WTC11 (cell line): ENCODE data around the gene NEK4.

Source experiments
- NR3C1 ChIP-seq: sonication (generic); formaldehyde crosslinking; conservative IDR thresholded peaks from 2 replicates; pipeline ENCODE4 v1.8.1; 2023; ENCODE audit warnings: low read depth, mild to moderate bottlenecking, missing genetic modification reagents
- TF ChIP-seq, protein P1 (sequence below): fragments of 200-600 bp; IDR thresholded peaks from 2 replicates; pipeline ENCODE4 v1.8.0; 2022; ENCODE audit warnings: antibody characterized with exemption

DNA sequence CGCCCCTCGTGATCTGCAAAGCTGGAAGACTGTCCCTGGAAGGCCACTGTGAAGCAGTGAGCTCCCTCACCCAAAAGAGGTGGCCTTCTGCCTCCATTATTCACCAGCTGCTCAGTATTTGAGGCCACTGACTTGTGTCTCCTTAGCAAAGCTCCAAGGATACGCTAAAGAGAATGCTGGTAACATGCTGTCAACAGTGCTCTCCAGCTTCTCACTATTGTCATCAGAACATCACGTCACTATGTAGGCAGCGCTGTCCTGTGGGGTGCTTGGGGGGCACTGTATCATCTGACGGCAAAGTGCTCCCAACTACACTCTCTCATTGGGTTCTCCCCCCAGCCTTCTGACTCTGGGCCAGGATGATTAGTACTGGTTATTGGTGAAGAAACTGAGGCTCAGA lies 45.5 kb upstream of the NEK4 start:
- TF ChIP-seq, protein P1, sequence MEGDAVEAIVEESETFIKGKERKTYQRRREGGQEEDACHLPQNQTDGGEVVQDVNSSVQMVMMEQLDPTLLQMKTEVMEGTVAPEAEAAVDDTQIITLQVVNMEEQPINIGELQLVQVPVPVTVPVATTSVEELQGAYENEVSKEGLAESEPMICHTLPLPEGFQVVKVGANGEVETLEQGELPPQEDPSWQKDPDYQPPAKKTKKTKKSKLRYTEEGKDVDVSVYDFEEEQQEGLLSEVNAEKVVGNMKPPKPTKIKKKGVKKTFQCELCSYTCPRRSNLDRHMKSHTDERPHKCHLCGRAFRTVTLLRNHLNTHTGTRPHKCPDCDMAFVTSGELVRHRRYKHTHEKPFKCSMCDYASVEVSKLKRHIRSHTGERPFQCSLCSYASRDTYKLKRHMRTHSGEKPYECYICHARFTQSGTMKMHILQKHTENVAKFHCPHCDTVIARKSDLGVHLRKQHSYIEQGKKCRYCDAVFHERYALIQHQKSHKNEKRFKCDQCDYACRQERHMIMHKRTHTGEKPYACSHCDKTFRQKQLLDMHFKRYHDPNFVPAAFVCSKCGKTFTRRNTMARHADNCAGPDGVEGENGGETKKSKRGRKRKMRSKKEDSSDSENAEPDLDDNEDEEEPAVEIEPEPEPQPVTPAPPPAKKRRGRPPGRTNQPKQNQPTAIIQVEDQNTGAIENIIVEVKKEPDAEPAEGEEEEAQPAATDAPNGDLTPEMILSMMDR = no peak
- no peak for TF ChIP-seq NR3C1 (CRISPR knock-in tag)
